Spleen (tissue), 11 donors: ENCODE data around the gene WDR82. TPM values are rescaled to one million over a fixed set of nuclear protein-coding genes. Genes with fewer than 3 reads are reported as not detected.

Source experiments
- DNase-seq: peaks from one replicate; pipeline ENCODE4 v3.0.0-alpha.2; 2020
- H3K27ac ChIP-seq, 8 donors: fragments of 200-600 bp; sonication (generic) in 7 of 8; 1 replicate in 4 of 8; 2 replicates in 4 of 8; pipeline versions ENCODE4 v1.5.0 to v1.8.0; 2016 to 2021; ENCODE audit warnings: inconsistent platforms in 4 of 8, mild to moderate bottlenecking in 4 of 8, moderate library complexity in 1 of 8
- H3K27me3 ChIP-seq, 7 donors: fragments of 200-600 bp; sonication (generic) in 6 of 7; replicated peaks in 1 of 7; 1 replicate in 4 of 7; 2 replicates in 3 of 7; pipeline versions ENCODE4 v1.5.0 to v1.8.0; 2016 to 2021; ENCODE audit warnings: inconsistent platforms in 3 of 7, mild to moderate bottlenecking in 1 of 7
- H3K36me3 ChIP-seq, 6 donors: fragments of 200-600 bp; sonication (generic) in 5 of 6; 1 replicate in 4 of 6; 2 replicates in 2 of 6; pipeline versions ENCODE4 v1.5.0 to v1.8.0; 2016 to 2021; ENCODE audit warnings: inconsistent platforms in 2 of 6
- H3K4me1 ChIP-seq, 6 donors: fragments of 200-600 bp; sonication (generic) in 5 of 6; 1 replicate in 3 of 6; 2 replicates in 3 of 6; pipeline versions ENCODE4 v1.5.0 to v1.8.0; 2016 to 2021; ENCODE audit warnings: inconsistent platforms in 3 of 6
- H3K4me3 ChIP-seq, 8 donors: fragments of 200-600 bp; sonication (generic) in 7 of 8; 1 replicate in 4 of 8; 2 replicates in 4 of 8; pipeline versions ENCODE4 v1.5.0 to v1.8.0; 2016 to 2021; ENCODE audit warnings: inconsistent platforms in 4 of 8, mild to moderate bottlenecking in 4 of 8, moderate library complexity in 2 of 8
- H3K9me3 ChIP-seq, 8 donors: fragments of 200-600 bp; sonication (generic) in 7 of 8; 1 replicate in 4 of 8; 2 replicates in 4 of 8; pipeline versions ENCODE4 v1.5.0 to v1.8.0; 2016 to 2021; ENCODE audit warnings: inconsistent platforms in 4 of 8
- CTCF ChIP-seq, 11 experiments: fragments of 200-600 bp in 7 of 11; fragments of 450-650 bp in 4 of 11; sonication (generic) in 4 of 11; IDR thresholded peaks in 8 of 11; conservative IDR thresholded peaks in 3 of 11; 1 replicate in 7 of 11; 2 replicates in 4 of 11; pipeline versions ENCODE4 v1.4.0 to v1.8.0; 2016 to 2021; ENCODE audit warnings: antibody characterized with exemption in 11 of 11, inconsistent platforms in 4 of 11, mild to moderate bottlenecking in 1 of 11
- POLR2A ChIP-seq, 3 donors: fragments of 450-650 bp; IDR thresholded peaks; one replicate each; pipeline ENCODE4 v1.5.1; 2017; ENCODE audit warnings: antibody characterized with exemption in 3 of 3, mild to moderate bottlenecking in 1 of 3
- POLR2AphosphoS5 ChIP-seq, 3 donors: sonication (generic); formaldehyde crosslinking; IDR thresholded peaks; one replicate each; pipeline ENCODE4 v1.5.1; 2017; ENCODE audit warnings: antibody characterized with exemption in 3 of 3
- WGBS, 5 donors: extraction: QIAGEN DNeasy Blood & Tissue Kit in 3 of 5; methylation state at CpG; one replicate each; pipeline versions ENCODE4 v1.1.5 to v1.1.7; 2013 to 2018; 5-methylcytosine and 5-hydroxymethylcytosine counted together
- intact Hi-C: fragments of 100-400 bp; cut with DNase I; formaldehyde crosslinking; loops from one replicate; pipeline ENCODE4 v1.15.0; 2023; ENCODE audit warnings: low total_unique reads
- polyA plus RNA-seq, 3 donors: library from polyadenylated mRNA; stranded (reverse); fragments of 200-250 nt; gene quantifications; one replicate each; pipeline ENCODE4 v1.2.1, GENCODE V29; 2013
- total RNA-seq, 7 donors: library from RNA; depleted of rRNA in 3 of 7; stranded (reverse); fragments of >200 nt in 3 of 7; fragmentation: NEBNext Ultra II Directional in 4 of 7; extraction: Animal tissue kit (Norgen Biotek cat#: 25700) in 4 of 7; gene quantifications; one replicate each; pipeline versions ENCODE4 v1.1.0 to v1.2.1, GENCODE V29; 2016 to 2021
- donor health status: healthy with polysubstance abuse.
- donor health status: DM: no; HTN: no; CAD: no; lungs with moderate emphysema.
- donor health status: DM: no; HTN: no; CAD: no.
- donor health status: Bipolar disorder and iron deficiency.
- donor health status: healthy.
- donor health status: DM: no; HTN: no; CAD: no.
- donor health status: DM: yes; HTN: yes; CAD: no.

The WDR82 gene
- total and polyA plus RNA-seq, 10 donors = 20.9 to 80.6 (median 66.4) TPM

GRCh38 chr3:52230461-52230860, 48.0 kb downstream of the WDR82 start:
- WGBS, 5 donors = 92 to 98% (median 94%) methylated on average over 6 of the region's 6 CpGs
- intact Hi-C loops = loop anchor here (5.0 kb wide), 1 partner anchor 107 kb away; no protein-coding TSS in a partner anchor
- Histone ChIP-seq H3K4me1 (peaks cover 3 to 75% (median 55%) of the 10 kb centered on the region in 6 donors), H3K27ac (no peak overlapping the region), H3K9me3 (no peaks in the 10 kb centered on the region), H3K36me3 (peaks cover 6 to 87% (median 54%) of the 10 kb centered on the region in 6 donors), H3K27me3 (no peaks in the 10 kb centered on the region), H3K4me3 (no peak overlapping the region)
- no peak for DNase-seq
- no peak for TF ChIP-seq CTCF (IDR thresholded peaks at IDR 0.05 in 8 of 11, conservative IDR thresholded peaks at IDR 0.05 in 3 of 11)

GRCh38 chr3:52229656-52230055, 48.8 kb downstream of the WDR82 start:
- no peak for DNase-seq
- Histone ChIP-seq H3K27me3 (no peaks in the 10 kb centered on the region), H3K4me1 (peaks cover 3 to 75% (median 51%) of the 10 kb centered on the region in 6 donors), H3K27ac (no peak overlapping the region), H3K9me3 (no peaks in the 10 kb centered on the region), H3K4me3 (no peak overlapping the region), H3K36me3 (peaks cover 6 to 79% (median 53%) of the 10 kb centered on the region in 6 donors)
- intact Hi-C loops = loop anchor here (5.0 kb wide), 1 partner anchor 108 kb away; no protein-coding TSS in a partner anchor
- WGBS, 5 donors = 95 to 99% (median 97%) methylated on average over 10 to 13 of the region's 13 CpGs; no CpG with 5 or more reads in 1 of the 5 donors
- TF ChIP-seq POLR2A (IDR thresholded peaks at IDR 0.05) (no peak), POLR2AphosphoS5 (IDR thresholded peaks at IDR 0.05) (no peak), CTCF (IDR thresholded peaks at IDR 0.05 in 8 of 11, conservative IDR thresholded peaks at IDR 0.05 in 3 of 11) (no peak)

GRCh38 chr3:52228751-52229291, 49.6 kb downstream of the WDR82 start:
- H3K36me3 ChIP-seq = peaks cover 6 to 72% (median 49%) of the 10 kb centered on the region in 6 donors
- peaks cover 3 to 75% (median 53%) of the 10 kb centered on the region in 6 donors for H3K4me1 ChIP-seq
- intact Hi-C loops = no loop called here
- H3K9me3 ChIP-seq = no peaks in the 10 kb centered on the region
- no peak overlapping the region for H3K27ac ChIP-seq
- WGBS, 5 donors = 92 to 98% (median 96%) methylated on average over 7 to 21 of the region's 21 CpGs
- no peak for DNase-seq
- no peak overlapping the region for H3K4me3 ChIP-seq
- TF ChIP-seq CTCF (IDR thresholded peaks at IDR 0.05 in 8 of 11, conservative IDR thresholded peaks at IDR 0.05 in 3 of 11) (no peak), POLR2A (IDR thresholded peaks at IDR 0.05) (no peak), POLR2AphosphoS5 (IDR thresholded peaks at IDR 0.05) (peak in 1 of 3 donors; percentile 32)
- no peaks in the 10 kb centered on the region for H3K27me3 ChIP-seq

- DNase-seq = no peak
- intact Hi-C loops = no loop called here
- no peak for TF ChIP-seq POLR2AphosphoS5 (IDR thresholded peaks at IDR 0.05)
- TF ChIP-seq POLR2A (IDR thresholded peaks at IDR 0.05) = no peak
- TF ChIP-seq CTCF (IDR thresholded peaks at IDR 0.05 in 8 of 11, conservative IDR thresholded peaks at IDR 0.05 in 3 of 11) = no peak
- no peaks in the 10 kb centered on the region for H3K9me3 ChIP-seq
- WGBS, 5 donors = 84 to 95% (median 91%) methylated on average over 6 to 10 of the region's 10 CpGs
- H3K27ac ChIP-seq = peak overlapping the region in 1 of 8 donors; percentile 90
- no peaks in the 10 kb centered on the region for H3K27me3 ChIP-seq
- H3K4me1 ChIP-seq = peaks cover 3 to 75% (median 57%) of the 10 kb centered on the region in 6 donors
- H3K36me3 ChIP-seq = peaks cover 6 to 72% (median 48%) of the 10 kb centered on the region in 6 donors
- H3K4me3 ChIP-seq = no peak overlapping the region
Measured at GRCh38 chr3:52228266-52228665, 50.2 kb downstream of the WDR82 start.
